GM18520 (cell line): ENCODE results near the gene CSMD2.
"Not testable (repeated sequence)": the region's sequence is repeated elsewhere in the genome, so short reads cannot be mapped to it uniquely, and the experiment has no call there.

Experiments used
- ATAC-seq: cut with Tn5 transposase; IDR thresholded peaks from one replicate; pipeline ENCODE4 v1.9.1; 2021; ENCODE audit not compliant: unreplicated experiment

CSMD2 gene

GRCh38 chr1:34055818-34056217, 109.2 kb downstream of the CSMD2 start:
- ATAC-seq = no peak

- ATAC-seq = no peak
Observed at GRCh38 chr1:34054920-34055319, 110.1 kb downstream of the CSMD2 start.

GRCh38 chr1:34053660-34054059, 111.4 kb downstream of the CSMD2 start:
- ATAC-seq = no peak

GRCh38 chr1:34052565-34052964, 112.5 kb downstream of the CSMD2 start:
- ATAC-seq = no peak

- ATAC-seq = no peak
Observed at GRCh38 chr1:34050709-34051485, 114.1 kb downstream of the CSMD2 start.

GRCh38 chr1:34049994-34050393, 115.0 kb downstream of the CSMD2 start:
- ATAC-seq = no peak

- no peak for ATAC-seq
Observed at GRCh38 chr1:34049477-34049876, 115.6 kb downstream of the CSMD2 start.

- no peak for ATAC-seq
Observed at GRCh38 chr1:34037856-34038255, 127.2 kb downstream of the CSMD2 start.

- ATAC-seq = no peak
Observed at GRCh38 chr1:34037109-34037508, 127.9 kb downstream of the CSMD2 start.

- ATAC-seq = no peak
Observed at GRCh38 chr1:34034036-34034435, 131.0 kb downstream of the CSMD2 start.

- ATAC-seq = no peak
Observed at GRCh38 chr1:34029954-34030353, 135.1 kb downstream of the CSMD2 start.

- ATAC-seq = no peak
Observed at GRCh38 chr1:34029515-34029914, 135.5 kb downstream of the CSMD2 start.

- no peak for ATAC-seq
Observed at GRCh38 chr1:34028381-34029055, 136.5 kb downstream of the CSMD2 start.

- ATAC-seq = no peak
Observed at GRCh38 chr1:34025675-34026074, 139.4 kb downstream of the CSMD2 start.

GRCh38 chr1:34024485-34024884, 140.5 kb downstream of the CSMD2 start:
- ATAC-seq = no peak

GRCh38 chr1:34019741-34020552, 145.1 kb downstream of the CSMD2 start:
- ATAC-seq = no peak

GRCh38 chr1:34018285-34018684, 146.7 kb downstream of the CSMD2 start:
- ATAC-seq = no peak

GRCh38 chr1:34016281-34016680, 148.7 kb downstream of the CSMD2 start:
- not testable (repeated sequence) for ATAC-seq

GRCh38 chr1:34013958-34014737, 150.9 kb downstream of the CSMD2 start:
- ATAC-seq = no peak

- no peak for ATAC-seq
Observed at GRCh38 chr1:34013136-34013535, 151.9 kb downstream of the CSMD2 start.
